Dermis microvascular lymphatic vessel endothelial cell (primary cell): Measurements from ENCODE around the gene DEFB131A. TPM values are rescaled to one million over a fixed set of nuclear protein-coding genes. Genes with fewer than 3 reads are reported as not detected.
"Not testable (repeated sequence)": the region's sequence is repeated elsewhere in the genome, so short reads cannot be mapped to it uniquely, and the experiment has no call there.

Experiments
- DNase-seq, 2 donors: peaks; one replicate each; pipeline versions ENCODE4 v3.0.0 to v3.0.0-alpha.2; 2010; ENCODE audit warnings: low read depth in 2 of 2
- total RNA-seq: library from RNA; depleted of rRNA; stranded (reverse); fragments of >200 nt; gene quantifications from 2 replicates; pipeline ENCODE4 v1.2.1, GENCODE V29; 2014

The DEFB131A gene
- total RNA-seq, 1 donor from 2014 or later = not detected

GRCh38 chr4:9494256-9495035 is 50.2 kb downstream of the DEFB131A start:
- not testable (repeated sequence) for DNase-seq

GRCh38 chr4:9495443-9495842 is 51.2 kb downstream of the DEFB131A start:
- DNase-seq = peak in 1 of 2 donors; percentile 10

DNA sequence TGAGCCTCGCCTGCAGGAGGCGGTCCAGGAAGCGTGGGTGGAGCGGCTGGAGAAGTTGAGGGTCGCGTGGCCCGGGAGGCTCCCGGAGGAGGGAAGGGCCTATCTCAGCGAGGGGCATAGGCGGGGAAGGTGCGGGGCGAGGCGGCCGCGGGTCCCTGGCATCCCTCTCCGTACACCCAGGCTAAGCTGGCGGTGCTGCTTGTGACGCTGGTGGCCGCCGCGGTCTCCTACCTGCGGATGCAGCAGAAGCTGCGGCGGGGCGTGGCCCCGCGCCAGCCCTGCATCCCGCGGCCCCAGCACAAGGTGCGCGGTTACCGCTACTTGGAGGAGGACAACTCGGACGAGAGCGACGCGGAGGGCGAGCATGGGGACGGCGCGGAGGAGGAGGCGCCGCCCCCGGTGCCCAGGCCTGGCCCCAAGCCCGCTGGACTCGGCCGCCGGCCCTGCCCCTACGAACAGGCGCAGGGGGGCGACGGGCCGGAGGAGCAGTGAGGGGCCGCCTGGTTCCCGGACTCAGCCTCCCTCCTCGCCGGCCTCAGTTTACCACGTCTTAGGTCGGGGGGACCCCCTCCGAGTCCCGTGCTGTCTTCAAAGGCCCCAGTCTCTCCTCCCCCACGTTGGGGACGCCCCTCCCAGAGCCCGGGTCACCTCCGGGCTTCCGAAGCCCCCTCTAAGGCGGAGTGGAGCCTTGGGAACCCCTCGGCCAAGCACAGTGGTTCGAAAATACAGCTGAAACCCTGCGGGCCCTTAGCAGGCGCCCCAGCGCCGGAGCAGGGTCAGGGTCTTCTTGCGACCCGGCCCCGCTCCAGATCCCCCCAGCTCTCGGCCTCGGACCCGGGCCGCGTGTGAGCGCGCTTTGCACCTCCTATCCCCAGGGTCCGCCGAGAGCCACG is 53.6 kb downstream of the DEFB131A start:
- not testable (repeated sequence) for DNase-seq

- not testable (repeated sequence) for DNase-seq
Observed at GRCh38 chr4:9498468-9499040, 54.3 kb downstream of the DEFB131A start.

- not testable (repeated sequence) for DNase-seq
Observed at GRCh38 chr4:9499974-9500487, 55.8 kb downstream of the DEFB131A start.

Other genes starting within 250 kb of the DEFB131A start
- gene USP17L10, start 233.8 kb upstream of the DEFB131A start, total RNA-seq = not detected in 2 replicates
- gene USP17L11, start 229.0 kb upstream of the DEFB131A start, total RNA-seq = not detected in 2 replicates
- gene USP17L12, start 224.3 kb upstream of the DEFB131A start, total RNA-seq = not detected in 2 replicates
- not detected in 2 replicates for gene USP17L13, start 219.5 kb upstream of the DEFB131A start, total RNA-seq
- gene USP17L15, start 210.0 kb upstream of the DEFB131A start, total RNA-seq = not detected in 2 replicates
- gene USP17L17, start 200.5 kb upstream of the DEFB131A start, total RNA-seq = not detected in 2 replicates
- not detected in 2 replicates for gene USP17L18, start 195.8 kb upstream of the DEFB131A start, total RNA-seq
- not detected in 2 replicates for gene USP17L19, start 191.0 kb upstream of the DEFB131A start, total RNA-seq
- gene USP17L20, start 186.3 kb upstream of the DEFB131A start, total RNA-seq = not detected in 2 replicates
- not detected in 2 replicates for gene USP17L21, start 181.5 kb upstream of the DEFB131A start, total RNA-seq
- not detected in 2 replicates for gene USP17L22, start 176.8 kb upstream of the DEFB131A start, total RNA-seq
- gene USP17L24, start 119.2 kb upstream of the DEFB131A start, total RNA-seq = not detected in 2 replicates
- not detected in 2 replicates for gene USP17L25, start 114.5 kb upstream of the DEFB131A start, total RNA-seq
- gene USP17L26, start 109.8 kb upstream of the DEFB131A start, total RNA-seq = not detected in 2 replicates
- not detected in 2 replicates for gene USP17L5, start 105.0 kb upstream of the DEFB131A start, total RNA-seq
- gene USP17L27, start 100.3 kb upstream of the DEFB131A start, total RNA-seq = not detected in 2 replicates
- gene USP17L28, start 95.5 kb upstream of the DEFB131A start, total RNA-seq = not detected in 2 replicates
- gene USP17L29, start 90.8 kb upstream of the DEFB131A start, total RNA-seq = not detected in 2 replicates
- not detected in 2 replicates for gene USP17L30, start 81.3 kb upstream of the DEFB131A start, total RNA-seq